Hepatocyte (in vitro differentiated cells): ENCODE data around the gene KCTD19. TPM values are rescaled to one million over a fixed set of nuclear protein-coding genes. Genes with fewer than 3 reads are reported as not detected.
A peak's percentile ranks its signal among the peaks of the same experiment; 100 is the strongest.

ENCODE experiments used
- DNase-seq: peaks from one replicate; pipeline ENCODE4 v3.0.0-alpha.2; 2016; ENCODE audit warnings: low spot score
- H2AFZ ChIP-seq: fragments of 200-600 bp; sonication (generic); 2 replicates; pipeline ENCODE4 v1.6.0; 2016; ENCODE audit warnings: antibody characterized with exemption, mild to moderate bottlenecking
- H3K27ac ChIP-seq: fragments of 200-600 bp; sonication (generic); 2 replicates; pipeline ENCODE4 v1.5.1; 2016; ENCODE audit warnings: mild to moderate bottlenecking
- H3K27me3 ChIP-seq: fragments of 200-600 bp; sonication (generic); 2 replicates; pipeline ENCODE4 v1.6.1; 2016
- H3K36me3 ChIP-seq: fragments of 200-600 bp; sonication (generic); replicated peaks from 2 replicates; pipeline ENCODE4 v1.5.1; 2016; ENCODE audit warnings: low read depth; ENCODE audit not compliant: insufficient read depth
- H3K4me1 ChIP-seq: fragments of 200-600 bp; sonication (generic); 2 replicates; pipeline ENCODE4 v1.5.1; 2016; ENCODE audit warnings: mild to moderate bottlenecking, moderate library complexity; ENCODE audit not compliant: insufficient read depth
- H3K4me2 ChIP-seq: fragments of 200-600 bp; sonication (generic); 2 replicates; pipeline ENCODE4 v1.6.0; 2016
- H3K4me3 ChIP-seq: fragments of 200-600 bp; sonication (generic); 2 replicates; pipeline ENCODE4 v1.5.1; 2016; ENCODE audit warnings: mild to moderate bottlenecking
- H3K79me2 ChIP-seq: fragments of 200-600 bp; sonication (generic); 2 replicates; pipeline ENCODE4 v1.6.0; 2017; ENCODE audit warnings: mild to moderate bottlenecking
- H3K9me2 ChIP-seq: fragments of 200-600 bp; sonication (generic); replicated peaks from 2 replicates; pipeline ENCODE4 v1.6.0; 2017; ENCODE audit warnings: mild to moderate bottlenecking; ENCODE audit not compliant: insufficient read depth
- H3K9me3 ChIP-seq: fragments of 200-600 bp; sonication (generic); 2 replicates; pipeline ENCODE4 v1.5.1; 2016; ENCODE audit warnings: low read depth, mild to moderate bottlenecking
- H4K20me1 ChIP-seq: fragments of 200-600 bp; sonication (generic); 2 replicates; pipeline ENCODE4 v1.6.0; 2016; ENCODE audit warnings: mild to moderate bottlenecking; ENCODE audit not compliant: insufficient read depth, poor library complexity, severe bottlenecking
- EZH2 ChIP-seq: fragments of 200-600 bp; sonication (generic); IDR thresholded peaks from 2 replicates; pipeline ENCODE4 v1.6.1; 2016; ENCODE audit warnings: antibody characterized with exemption, mild to moderate bottlenecking, borderline replicate concordance
- EZH2phosphoT487 ChIP-seq: fragments of 200-600 bp; sonication (generic); IDR thresholded peaks from one replicate; pipeline ENCODE4 v1.6.1; 2018; ENCODE audit warnings: antibody characterized with exemption, mild to moderate bottlenecking, low read depth, moderate library complexity; ENCODE audit not compliant: unreplicated experiment, severe bottlenecking
- WGBS: methylation state at CpG from one replicate; pipeline ENCODE4 v1.1.6; 2016; ENCODE audit warnings: low lambda C conversion rate; ENCODE audit errors: missing lambda C conversion rate; 5-methylcytosine and 5-hydroxymethylcytosine counted together
- polyA plus RNA-seq: library from polyadenylated mRNA; unstranded; fragments of >200 nt; fragmentation: Nextera tagmentation; extraction: Ambion mirVana; gene quantifications from 2 replicates; pipeline ENCODE4 v1.2.1, GENCODE V29; 2016
- total RNA-seq: library from RNA; depleted of rRNA; stranded (reverse); fragments of >200 nt; gene quantifications from 2 replicates; pipeline ENCODE4 v1.2.3, GENCODE V29; 2014
- TF ChIP-seq, protein P1 (sequence below): fragments of 200-600 bp; sonication (generic); IDR thresholded peaks from 2 replicates; pipeline ENCODE4 v1.5.1; 2016; ENCODE audit warnings: antibody characterized with exemption, mild to moderate bottlenecking; ENCODE audit not compliant: poor library complexity

KCTD19 gene
- total and polyA plus RNA-seq, 2 experiments from 2014 or later, result not detected

GRCh38 chr16:67278773-67279295 is 47.7 kb downstream of the KCTD19 start:
- H3K79me2 ChIP-seq, result no peaks in the 10 kb centered on the region
- H2AFZ ChIP-seq, result peak overlapping the region; percentile 84
- H3K9me3 ChIP-seq, result no peaks in the 10 kb centered on the region
- peak overlapping the region; percentile 87 for H3K4me2 ChIP-seq
- H3K36me3 ChIP-seq, result no peaks in the 10 kb centered on the region
- no peaks in the 10 kb centered on the region for H3K27me3 ChIP-seq
- H3K27ac ChIP-seq, result peak overlapping the region; percentile 85
- no peak for DNase-seq
- no peaks in the 10 kb centered on the region for H4K20me1 ChIP-seq
- TF ChIP-seq, protein P1, sequence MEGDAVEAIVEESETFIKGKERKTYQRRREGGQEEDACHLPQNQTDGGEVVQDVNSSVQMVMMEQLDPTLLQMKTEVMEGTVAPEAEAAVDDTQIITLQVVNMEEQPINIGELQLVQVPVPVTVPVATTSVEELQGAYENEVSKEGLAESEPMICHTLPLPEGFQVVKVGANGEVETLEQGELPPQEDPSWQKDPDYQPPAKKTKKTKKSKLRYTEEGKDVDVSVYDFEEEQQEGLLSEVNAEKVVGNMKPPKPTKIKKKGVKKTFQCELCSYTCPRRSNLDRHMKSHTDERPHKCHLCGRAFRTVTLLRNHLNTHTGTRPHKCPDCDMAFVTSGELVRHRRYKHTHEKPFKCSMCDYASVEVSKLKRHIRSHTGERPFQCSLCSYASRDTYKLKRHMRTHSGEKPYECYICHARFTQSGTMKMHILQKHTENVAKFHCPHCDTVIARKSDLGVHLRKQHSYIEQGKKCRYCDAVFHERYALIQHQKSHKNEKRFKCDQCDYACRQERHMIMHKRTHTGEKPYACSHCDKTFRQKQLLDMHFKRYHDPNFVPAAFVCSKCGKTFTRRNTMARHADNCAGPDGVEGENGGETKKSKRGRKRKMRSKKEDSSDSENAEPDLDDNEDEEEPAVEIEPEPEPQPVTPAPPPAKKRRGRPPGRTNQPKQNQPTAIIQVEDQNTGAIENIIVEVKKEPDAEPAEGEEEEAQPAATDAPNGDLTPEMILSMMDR, result peak; percentile 21
- no peak for TF ChIP-seq EZH2
- TF ChIP-seq EZH2phosphoT487, result no peak
- H3K9me2 ChIP-seq, result no peaks in the 10 kb centered on the region
- H3K4me3 ChIP-seq, result peak overlapping the region; percentile 42
- WGBS, result 18% methylated on average over 12 of the region's 42 CpGs
- H3K4me1 ChIP-seq, result peaks cover 24% of the 10 kb centered on the region

DNA sequence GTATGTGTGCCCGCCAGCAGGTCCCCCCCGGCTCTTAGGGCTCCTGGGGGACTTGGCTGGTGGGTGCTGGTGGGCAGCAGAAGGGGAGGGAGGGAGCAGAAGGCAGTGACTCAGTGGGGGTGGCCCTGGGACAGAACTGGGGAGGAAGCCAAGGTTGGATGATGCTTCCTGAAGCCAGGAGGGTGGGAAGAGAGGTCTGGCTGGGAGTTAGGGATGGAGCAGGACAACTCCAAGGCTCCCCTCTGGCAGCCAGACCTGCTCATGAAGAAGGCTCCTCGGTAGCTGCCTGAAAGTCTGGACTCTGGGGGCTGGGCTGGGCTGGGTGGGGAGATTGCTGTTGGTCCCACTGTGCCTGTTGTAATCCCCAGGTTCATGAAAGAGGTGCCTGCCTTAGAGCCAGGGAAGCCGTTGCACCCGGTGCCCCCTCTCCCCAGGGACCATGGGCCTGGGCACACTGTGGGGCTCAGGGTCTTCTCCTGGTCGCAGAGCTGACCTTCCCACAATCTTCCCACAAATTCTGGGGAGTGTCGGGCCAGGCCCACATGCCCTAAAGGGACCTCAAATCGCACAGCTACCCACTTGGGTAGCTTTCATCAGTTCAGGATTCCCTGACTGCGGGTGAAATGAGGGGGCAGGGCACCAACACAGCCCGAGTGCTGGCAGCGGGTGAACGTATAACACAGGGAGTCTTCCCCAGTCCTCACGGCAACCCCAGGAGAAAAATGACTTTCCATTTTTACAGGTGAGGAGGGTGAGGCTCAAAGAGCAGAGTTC is 48.4 kb downstream of the KCTD19 start:
- peak; percentile 42 for DNase-seq

DNA sequence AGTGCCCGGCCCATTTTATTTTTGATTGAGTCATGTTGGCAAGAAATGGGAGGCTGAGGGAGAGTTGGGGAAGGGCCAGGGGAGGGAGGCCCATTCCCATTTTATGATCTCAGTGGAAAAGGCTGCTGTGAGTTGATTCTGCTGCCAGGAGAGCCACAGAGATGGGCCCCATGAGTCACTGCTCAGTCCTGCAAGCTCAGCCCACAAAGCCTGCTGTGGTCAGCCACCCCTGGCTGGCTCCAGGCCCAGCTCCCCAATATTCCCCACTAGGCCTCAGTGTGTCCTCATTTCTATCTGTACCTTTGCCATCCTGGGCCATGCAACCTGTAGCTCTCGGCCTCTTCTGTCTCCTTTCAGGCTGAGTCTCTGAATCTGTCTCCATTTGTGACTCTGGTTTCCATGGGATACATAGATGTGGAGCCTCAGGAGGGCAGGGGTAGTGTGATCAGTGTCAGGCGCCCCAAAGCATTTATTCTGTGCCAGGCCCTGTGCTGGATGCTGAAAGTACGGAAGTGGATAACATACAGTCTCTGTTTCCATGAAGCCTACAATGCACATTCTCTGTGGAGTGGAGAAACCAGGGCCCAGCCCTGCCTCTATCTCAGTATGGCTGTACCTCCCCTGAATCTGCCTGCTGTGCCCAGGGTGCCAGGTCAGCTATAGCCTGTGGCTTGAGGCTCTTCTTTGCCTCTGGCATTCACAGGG is 49.1 kb downstream of the KCTD19 start:
- no peaks in the 10 kb centered on the region for H4K20me1 ChIP-seq
- H3K27me3 ChIP-seq, result no peaks in the 10 kb centered on the region
- peak overlapping the region; percentile 85 for H3K27ac ChIP-seq
- H3K79me2 ChIP-seq, result no peaks in the 10 kb centered on the region
- H3K4me3 ChIP-seq, result no peak overlapping the region
- H2AFZ ChIP-seq, result no peak overlapping the region
- no peak for TF ChIP-seq EZH2phosphoT487
- TF ChIP-seq EZH2, result no peak
- TF ChIP-seq, protein P1, result no peak
- DNase-seq, result peak; percentile 83
- no peaks in the 10 kb centered on the region for H3K9me2 ChIP-seq
- H3K4me2 ChIP-seq, result peak overlapping the region; percentile 87
- H3K36me3 ChIP-seq, result no peaks in the 10 kb centered on the region
- peaks cover 24% of the 10 kb centered on the region for H3K4me1 ChIP-seq
- no peaks in the 10 kb centered on the region for H3K9me3 ChIP-seq
- 85% methylated on average over 4 of the region's 4 CpGs for WGBS

More for the DNA sequence above, 48.4 kb downstream of the KCTD19 start:
- Histone ChIP-seq H2AFZ (peak overlapping the region; percentile 84), H3K4me1 (peaks cover 24% of the 10 kb centered on the region), H3K9me2 (no peaks in the 10 kb centered on the region), H3K9me3 (no peaks in the 10 kb centered on the region), H3K27ac (peak overlapping the region; percentile 85), H3K36me3 (no peaks in the 10 kb centered on the region), H3K4me2 (peak overlapping the region; percentile 87), H3K27me3 (no peaks in the 10 kb centered on the region), H3K79me2 (no peaks in the 10 kb centered on the region), H3K4me3 (no peak overlapping the region), H4K20me1 (no peaks in the 10 kb centered on the region)
- TF ChIP-seq, protein P1, result no peak
- TF ChIP-seq EZH2 (no peak), EZH2phosphoT487 (no peak)
- 82% methylated on average over 12 of the region's 13 CpGs for WGBS
